Fibroblast of lung (primary cell): ENCODE measurements around the gene CYBA.

Experiments
- EZH2 ChIP-seq: IDR thresholded peaks from 2 replicates; pipeline ENCODE4 v1.5.1; 2012; ENCODE audit warnings: low read length, control low read depth, mild to moderate bottlenecking; ENCODE audit errors: missing control alignments
- TF ChIP-seq, protein P1 (sequence below), 2 donors: IDR thresholded peaks in 1 of 2; conservative IDR thresholded peaks in 1 of 2; 1 replicate in 1 of 2; 2 replicates in 1 of 2; pipeline ENCODE4 v1.5.1; 2011 to 2012; ENCODE audit warnings: low read length in 2 of 2, control low read depth in 1 of 2, inconsistent platforms in 1 of 2, low read depth in 1 of 2, mild to moderate bottlenecking in 1 of 2

DNA sequence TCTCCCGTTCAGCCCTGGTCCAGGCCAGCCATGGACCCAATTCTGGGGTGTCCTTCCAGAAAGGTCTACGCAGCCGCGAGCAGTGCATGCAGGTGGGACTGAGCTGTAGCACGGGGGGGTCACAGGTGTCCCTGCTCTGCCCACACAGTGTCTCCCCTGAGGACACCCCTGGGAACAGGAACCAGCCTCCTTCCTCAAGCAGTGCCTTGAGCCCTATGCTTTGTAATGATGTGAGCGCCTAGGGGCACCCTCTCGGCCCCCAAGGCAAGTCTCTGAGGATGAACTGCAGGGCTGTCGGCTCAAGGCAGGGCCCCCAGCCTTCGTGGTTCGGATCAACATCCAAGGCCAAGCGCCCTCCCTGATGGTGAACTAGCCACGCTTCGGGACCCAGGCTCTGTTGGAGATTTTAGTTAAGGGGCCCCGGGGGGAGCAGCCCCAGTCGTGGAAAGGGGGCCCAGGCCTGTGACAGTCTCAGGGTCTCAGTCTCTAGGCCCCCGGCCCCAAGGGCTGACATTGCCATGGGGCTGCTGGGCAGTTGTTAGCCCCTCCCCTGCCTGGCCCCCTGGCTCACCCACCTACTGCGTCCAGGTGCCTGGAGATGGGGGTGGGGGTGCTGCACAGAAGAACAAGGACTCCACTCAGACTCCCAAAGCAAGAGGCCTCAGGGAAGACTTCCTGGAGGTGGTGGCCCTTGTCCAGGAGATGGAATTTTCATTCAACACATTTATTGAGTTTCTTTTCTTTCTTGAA is 10.2 kb downstream of the CYBA start:
- TF ChIP-seq, protein P1, sequence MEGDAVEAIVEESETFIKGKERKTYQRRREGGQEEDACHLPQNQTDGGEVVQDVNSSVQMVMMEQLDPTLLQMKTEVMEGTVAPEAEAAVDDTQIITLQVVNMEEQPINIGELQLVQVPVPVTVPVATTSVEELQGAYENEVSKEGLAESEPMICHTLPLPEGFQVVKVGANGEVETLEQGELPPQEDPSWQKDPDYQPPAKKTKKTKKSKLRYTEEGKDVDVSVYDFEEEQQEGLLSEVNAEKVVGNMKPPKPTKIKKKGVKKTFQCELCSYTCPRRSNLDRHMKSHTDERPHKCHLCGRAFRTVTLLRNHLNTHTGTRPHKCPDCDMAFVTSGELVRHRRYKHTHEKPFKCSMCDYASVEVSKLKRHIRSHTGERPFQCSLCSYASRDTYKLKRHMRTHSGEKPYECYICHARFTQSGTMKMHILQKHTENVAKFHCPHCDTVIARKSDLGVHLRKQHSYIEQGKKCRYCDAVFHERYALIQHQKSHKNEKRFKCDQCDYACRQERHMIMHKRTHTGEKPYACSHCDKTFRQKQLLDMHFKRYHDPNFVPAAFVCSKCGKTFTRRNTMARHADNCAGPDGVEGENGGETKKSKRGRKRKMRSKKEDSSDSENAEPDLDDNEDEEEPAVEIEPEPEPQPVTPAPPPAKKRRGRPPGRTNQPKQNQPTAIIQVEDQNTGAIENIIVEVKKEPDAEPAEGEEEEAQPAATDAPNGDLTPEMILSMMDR (conservative IDR thresholded peaks at IDR 0.05 in 1 of 2, IDR thresholded peaks at IDR 0.05 in 1 of 2; ENCODE audit: low read depth in 1 of 2, low read length in 2 of 2): no peak
- TF ChIP-seq EZH2: no peak
